ENCODE data around the gene TTLL12. TPM values are rescaled to one million over a fixed set of nuclear protein-coding genes. Genes with fewer than 3 reads are reported as not detected.

TTLL12 gene
- total and polyA plus RNA-seq, 2 of the 8 experiments (the other 6 are each of a cell fraction or from before 2014, with no cell fraction given), result 101 to 124 TPM

GRCh38 chr22:43227239-43227630 is 40.3 kb upstream of the TTLL12 start (continued):
- no peak for TF ChIP-seq KDM1A (IDR thresholded peaks at IDR 0.05; ENCODE audit: borderline replicate concordance, low read length)
